ENCODE results near the gene ZNF606. TPM values are rescaled to one million over a fixed set of nuclear protein-coding genes. Genes with fewer than 3 reads are reported as not detected.

Gene ZNF606
- total and polyA plus RNA-seq, 2 donors (not counting 3 experiments of a cell fraction or from before 2014, with no cell fraction given): 4.6 to 10.8 TPM

DNA sequence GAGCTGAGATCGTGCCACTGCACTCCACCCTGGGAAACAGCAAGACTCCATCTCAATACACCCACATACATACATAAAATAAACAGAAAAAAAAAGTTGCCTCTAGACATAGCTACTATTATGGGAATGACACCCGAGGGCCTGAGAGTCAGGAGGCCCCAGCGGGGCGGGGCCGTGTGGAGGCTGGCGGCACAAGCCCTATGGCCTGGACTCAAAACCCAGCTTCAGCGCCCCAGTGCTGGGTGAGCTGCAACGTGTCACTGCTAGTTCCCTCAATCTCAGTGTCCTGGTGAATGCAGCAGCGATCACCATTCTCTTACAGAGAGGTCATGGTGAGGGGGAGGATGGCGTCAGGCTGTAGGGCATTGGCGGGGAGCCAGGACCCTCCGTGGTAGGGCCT is 22.0 kb upstream of the ZNF606 start:
- POLR2A ChIA-PET: no interaction called here
- CTCF ChIA-PET: no interaction called here
- no TSS peak for BruUV-seq (replicated peaks)
- Histone ChIP-seq H3K27me3 (ENCODE audit: control insufficient read depth in 2 of 2, insufficient read depth in 2 of 2, low read length in 2 of 2) (no peaks in the 10 kb centered on the region), H3K4me2 (ENCODE audit: insufficient read depth, low read length) (no peak overlapping the region), H2AFZ (ENCODE audit: low read depth, low read length) (no peak overlapping the region), H3K79me2 (ENCODE audit: control insufficient read depth, insufficient read depth, low read length) (no peaks in the 10 kb centered on the region), H4K20me1 (replicated peaks; ENCODE audit: control insufficient read depth, extremely low read depth, insufficient read depth, low read length) (no peaks in the 10 kb centered on the region), H3K9me1 (replicated peaks; ENCODE audit: control insufficient read depth, extremely low read depth, insufficient read depth, low read length) (no peaks in the 10 kb centered on the region), H3K27ac (ENCODE audit: insufficient read depth, low read depth, low read length) (no peak overlapping the region), H3K4me3 (replicated peaks in 1 of 3; ENCODE audit: insufficient read depth in 1 of 3, low read depth in 1 of 3, low read length in 3 of 3) (no peak overlapping the region), H3K36me3 (ENCODE audit: control insufficient read depth in 2 of 2, extremely low read depth in 1 of 2, insufficient read depth in 2 of 2, low read length in 2 of 2) (no peaks in the 10 kb centered on the region), H3K9me3 (replicated peaks; ENCODE audit: control insufficient read depth, insufficient read depth, low read length) (peaks cover 3% of the 10 kb centered on the region), H3K9ac (replicated peaks; ENCODE audit: extremely low read depth, insufficient read depth, low read length) (no peak overlapping the region), H3K4me1 (ENCODE audit: control insufficient read depth, extremely low read depth, insufficient read depth, low read length) (no peaks in the 10 kb centered on the region)
- intact Hi-C loops (cut with micrococcal nuclease) (no loop called here), dilution Hi-C loops (cut with MboI; ENCODE audit: extremely low pct_ligation_motif_present, low sequenced_read_pairs) (no loop called here)
- TF ChIP-seq GATA2 (IDR thresholded peaks at IDR 0.05; ENCODE audit: insufficient read depth, insufficient read length, low read depth, low read length) (no peak), FOS (IDR thresholded peaks at IDR 0.05; ENCODE audit: borderline replicate concordance, insufficient read depth, low read length) (no peak), JUN (IDR thresholded peaks at IDR 0.05; ENCODE audit: borderline replicate concordance, insufficient read depth, insufficient read length, low read depth) (no peak), POLR2A (IDR thresholded peaks at IDR 0.05; ENCODE audit: low read depth, low read length) (no peak), POLR2AphosphoS5 (IDR thresholded peaks at IDR 0.05; ENCODE audit: insufficient read depth, low read depth, low read length) (no peak), EZH2 (IDR thresholded peaks at IDR 0.05; ENCODE audit: borderline replicate concordance, low read depth, low read length, severe bottlenecking) (no peak), MYC (IDR thresholded peaks at IDR 0.05; ENCODE audit: low read depth, low read length) (no peak)
- TF ChIP-seq, protein P1, sequence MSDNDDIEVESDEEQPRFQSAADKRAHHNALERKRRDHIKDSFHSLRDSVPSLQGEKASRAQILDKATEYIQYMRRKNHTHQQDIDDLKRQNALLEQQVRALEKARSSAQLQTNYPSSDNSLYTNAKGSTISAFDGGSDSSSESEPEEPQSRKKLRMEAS (IDR thresholded peaks at IDR 0.05; ENCODE audit: insufficient read depth, insufficient read length): no peak
- TF ChIP-seq, protein P2, sequence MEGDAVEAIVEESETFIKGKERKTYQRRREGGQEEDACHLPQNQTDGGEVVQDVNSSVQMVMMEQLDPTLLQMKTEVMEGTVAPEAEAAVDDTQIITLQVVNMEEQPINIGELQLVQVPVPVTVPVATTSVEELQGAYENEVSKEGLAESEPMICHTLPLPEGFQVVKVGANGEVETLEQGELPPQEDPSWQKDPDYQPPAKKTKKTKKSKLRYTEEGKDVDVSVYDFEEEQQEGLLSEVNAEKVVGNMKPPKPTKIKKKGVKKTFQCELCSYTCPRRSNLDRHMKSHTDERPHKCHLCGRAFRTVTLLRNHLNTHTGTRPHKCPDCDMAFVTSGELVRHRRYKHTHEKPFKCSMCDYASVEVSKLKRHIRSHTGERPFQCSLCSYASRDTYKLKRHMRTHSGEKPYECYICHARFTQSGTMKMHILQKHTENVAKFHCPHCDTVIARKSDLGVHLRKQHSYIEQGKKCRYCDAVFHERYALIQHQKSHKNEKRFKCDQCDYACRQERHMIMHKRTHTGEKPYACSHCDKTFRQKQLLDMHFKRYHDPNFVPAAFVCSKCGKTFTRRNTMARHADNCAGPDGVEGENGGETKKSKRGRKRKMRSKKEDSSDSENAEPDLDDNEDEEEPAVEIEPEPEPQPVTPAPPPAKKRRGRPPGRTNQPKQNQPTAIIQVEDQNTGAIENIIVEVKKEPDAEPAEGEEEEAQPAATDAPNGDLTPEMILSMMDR (IDR thresholded peaks at IDR 0.05; ENCODE audit: extremely low read depth in 1 of 2, insufficient read depth in 1 of 2, low read depth in 1 of 2, low read length in 2 of 2): no peak
- FAIRE-seq (no peak), DNase-seq (ENCODE audit: low read depth, low spot score) (no peak)
